Activated B cell treated with CpG ODN at 0.5 μM for 24 hours (primary cell): Measurements from ENCODE around the gene DNAJB5. TPM values are rescaled to one million over a fixed set of nuclear protein-coding genes. Genes with fewer than 3 reads are reported as not detected.
A peak's percentile ranks its signal among the peaks of the same experiment; 100 is the strongest.

Source experiments
- ATAC-seq: fragments of 200-7000 bp; cut with Tn5 transposase; one replicate; pipeline ENCODE4 v1.10.0; 2021; ENCODE audit warnings: low read depth, mild to moderate bottlenecking, moderate library complexity
- CTCF ChIA-PET: fragments of 350-600 bp; sonication (Branson Sonifier 250); formaldehyde crosslinking; loops from one replicate; lab custom pipeline; 2021; ENCODE audit warnings: antibody characterized with exemption; lab: Charles Lee
- POLR2A ChIA-PET: fragments of 350-600 bp; sonication (Branson Sonifier 250); formaldehyde crosslinking; loops from one replicate; lab custom pipeline; 2021; ENCODE audit warnings: antibody characterized with exemption; lab: Charles Lee
- DNase-seq: peaks from one replicate; pipeline ENCODE4 v3.0.0; 2022
- H3K27ac Mint-ChIP-seq: one replicate; pipeline ENCODE4 v1.8.0; 2020; ENCODE audit warnings: mixed read lengths
- H3K27me3 Mint-ChIP-seq: one replicate; pipeline ENCODE4 v1.8.0; 2021; ENCODE audit warnings: mixed read lengths
- H3K36me3 Mint-ChIP-seq: one replicate; pipeline ENCODE4 v1.8.0; 2021; ENCODE audit warnings: low read depth, mixed read lengths
- H3K4me1 Mint-ChIP-seq: one replicate; pipeline ENCODE4 v1.8.0; 2021; ENCODE audit warnings: mixed read lengths
- H3K4me3 Mint-ChIP-seq: one replicate; pipeline ENCODE4 v1.8.0; 2020; ENCODE audit warnings: mild to moderate bottlenecking, mixed read lengths
- H3K9me3 Mint-ChIP-seq: one replicate; pipeline ENCODE4 v1.8.0; 2020; ENCODE audit warnings: mixed read lengths
- CTCF ChIP-seq: fragments of 200-600 bp; IDR thresholded peaks from one replicate; pipeline ENCODE4 v1.8.0; 2022; ENCODE audit warnings: antibody characterized with exemption, mild to moderate bottlenecking
- intact Hi-C: fragments of 100-400 bp; cut with micrococcal nuclease; formaldehyde crosslinking; loops from one replicate; pipeline ENCODE4 v1.15.1; 2024
- total RNA-seq: library from RNA; stranded (reverse); gene quantifications from 2 replicates; pipeline ENCODE4 v1.2.3, GENCODE V29; 2022

The DNAJB5 gene
- total RNA-seq, 1 donor from 2014 or later: 5.4 TPM

GRCh38 chr9:34957492-34958410 is 31.8 kb upstream of the DNAJB5 start, which contains the start of gene PHF24:
TSS of gene PHF24 (plus strand) at chr9:34958285. CDS start at chr9:34971299, 13,014 bp downstream.
- intact Hi-C loops: no loop called here
- ATAC-seq: peak; percentile 77
- peaks cover 6% of the 10 kb centered on the region for H3K4me1 Mint-ChIP-seq
- H3K36me3 Mint-ChIP-seq: no peaks in the 10 kb centered on the region
- peaks cover 46% of the 10 kb centered on the region for H3K27me3 Mint-ChIP-seq
- no peak within 1 kb of the TSS for H3K27ac Mint-ChIP-seq
- ChIA-PET CTCF (no interaction called here), POLR2A (no interaction called here)
- peak; percentile 32 for DNase-seq
- no peaks in the 10 kb centered on the region for H3K9me3 Mint-ChIP-seq
- peak within 1 kb of the TSS; percentile 62 for H3K4me3 Mint-ChIP-seq
- TF ChIP-seq CTCF: no peak

- Mint-ChIP-seq H3K27me3 (peaks cover 54% of the 10 kb centered on the region), H3K4me1 (peaks cover 6% of the 10 kb centered on the region), H3K36me3 (no peaks in the 10 kb centered on the region), H3K27ac (no peak overlapping the region), H3K4me3 (peak overlapping the region; percentile 47), H3K9me3 (no peaks in the 10 kb centered on the region)
- CTCF ChIA-PET: no interaction called here
- no peak for TF ChIP-seq CTCF
- POLR2A ChIA-PET: no interaction called here
- intact Hi-C loops: no loop called here
- DNase-seq (no peak), ATAC-seq (no peak)
These were observed 31.0 kb upstream of the DNAJB5 start for GRCh38 chr9:34958411-34958982.

GRCh38 chr9:34959461-34959860 is 30.1 kb upstream of the DNAJB5 start:
- peaks cover 6% of the 10 kb centered on the region for H3K4me1 Mint-ChIP-seq
- no peak for ATAC-seq
- H3K27me3 Mint-ChIP-seq: peaks cover 57% of the 10 kb centered on the region
- DNase-seq: no peak
- no peak for TF ChIP-seq CTCF
- no peak overlapping the region for H3K27ac Mint-ChIP-seq
- no peaks in the 10 kb centered on the region for H3K36me3 Mint-ChIP-seq
- no peak overlapping the region for H3K4me3 Mint-ChIP-seq
- CTCF ChIA-PET: no interaction called here
- intact Hi-C loops: no loop called here
- no peaks in the 10 kb centered on the region for H3K9me3 Mint-ChIP-seq
- POLR2A ChIA-PET: no interaction called here

GRCh38 chr9:34961574-34962490 is 27.7 kb upstream of the DNAJB5 start:
- intact Hi-C loops: no loop called here
- ChIA-PET POLR2A (no interaction called here), CTCF (interaction anchor here (1.6 kb wide), 1 partner anchor 89 kb away, joined by 4 read pairs; no protein-coding TSS in a partner anchor)
- no peaks in the 10 kb centered on the region for H3K9me3 Mint-ChIP-seq
- no peak overlapping the region for H3K27ac Mint-ChIP-seq
- no peak overlapping the region for H3K4me3 Mint-ChIP-seq
- H3K27me3 Mint-ChIP-seq: peaks cover 63% of the 10 kb centered on the region
- H3K36me3 Mint-ChIP-seq: no peaks in the 10 kb centered on the region
- DNase-seq (no peak), ATAC-seq (no peak)
- no peak for TF ChIP-seq CTCF
- peaks cover 6% of the 10 kb centered on the region for H3K4me1 Mint-ChIP-seq
